ENCODE data around the gene DERA. TPM values are rescaled to one million over a fixed set of nuclear protein-coding genes. Genes with fewer than 3 reads are reported as not detected.

The DERA gene
- total and polyA plus RNA-seq, 9 of the 15 experiments (the other 6 are each of a cell fraction or from before 2014, with no cell fraction given), result 5.5 to 15.5 (median 7.8) TPM

- 70% methylated on average over 4 of the region's 5 CpGs for WGBS (ENCODE audit: insufficient coverage, low coverage, missing lambda C conversion rate)
- H4K20me1 ChIP-seq (replicated peaks; ENCODE audit: control insufficient read depth, insufficient read depth, low read length), result no peaks in the 10 kb centered on the region
- H3K27me3 ChIP-seq (ENCODE audit: control insufficient read depth in 2 of 2, insufficient read depth in 2 of 2, low read length in 2 of 2), result no peaks in the 10 kb centered on the region
- no peak overlapping the region for H3K27ac ChIP-seq (ENCODE audit: extremely low read depth, low read depth, low read length)
- H2AFZ ChIP-seq (ENCODE audit: low read depth, low read length), result no peak overlapping the region
- H3K4me2 ChIP-seq (ENCODE audit: insufficient read depth, low read length), result no peak overlapping the region
- TF ChIP-seq THRAP3 (IDR thresholded peaks at IDR 0.05; ENCODE audit: borderline replicate concordance), result no peak
- TF ChIP-seq EWSR1 (IDR thresholded peaks at IDR 0.05; ENCODE audit: borderline replicate concordance, low read depth, partially characterized antibody), result peak; percentile 18
- no peak for TF ChIP-seq HDAC3 (IDR thresholded peaks at IDR 0.05; ENCODE audit: borderline replicate concordance, partially characterized antibody)
- 0 out of 2 replicates have a peak, but pooled peaks have one; percentile 14 for TF ChIP-seq SUPT5H (IDR thresholded peaks at IDR 0.05)
- H3K9me1 ChIP-seq (ENCODE audit: control insufficient read depth, insufficient read depth, low read length), result no peaks in the 10 kb centered on the region
- no peak overlapping the region for H3K9ac ChIP-seq (ENCODE audit: insufficient read depth in 1 of 2, low read depth in 2 of 2, low read length in 2 of 2)
- DNase-seq (ENCODE audit: extremely low read depth in 1 of 4, low spot score in 3 of 4) (no peak), ATAC-seq (no peak), FAIRE-seq (no peak)
- POLR2A ChIA-PET, result no interaction called here
- no peaks in the 10 kb centered on the region for H3K79me2 ChIP-seq (ENCODE audit: control insufficient read depth, insufficient read depth, low read length)
- in situ Hi-C loops (cut with MboI) (no loop called here), intact Hi-C loops (cut with micrococcal nuclease) (no loop called here)
- CTCF ChIA-PET (ENCODE audit: low intra/inter-chr PET ratio), result no interaction called here
- BruUV-seq (replicated peaks), result no TSS peak
- H3K4me3 ChIP-seq, result no peak overlapping the region
- H3K36me3 ChIP-seq (ENCODE audit: control insufficient read depth, insufficient read depth, low read length), result peaks cover 55% of the 10 kb centered on the region
- H3K9me3 ChIP-seq (replicated peaks; ENCODE audit: control insufficient read depth, insufficient read depth, low read depth, low read length), result no peaks in the 10 kb centered on the region
- no peaks in the 10 kb centered on the region for H3K4me1 ChIP-seq (replicated peaks in 1 of 2; ENCODE audit: control insufficient read depth in 2 of 2, insufficient read depth in 2 of 2, low read length in 2 of 2)
Measured at GRCh38 chr12:15904378-15904920, 6.7 kb upstream of the DERA start.

DNA sequence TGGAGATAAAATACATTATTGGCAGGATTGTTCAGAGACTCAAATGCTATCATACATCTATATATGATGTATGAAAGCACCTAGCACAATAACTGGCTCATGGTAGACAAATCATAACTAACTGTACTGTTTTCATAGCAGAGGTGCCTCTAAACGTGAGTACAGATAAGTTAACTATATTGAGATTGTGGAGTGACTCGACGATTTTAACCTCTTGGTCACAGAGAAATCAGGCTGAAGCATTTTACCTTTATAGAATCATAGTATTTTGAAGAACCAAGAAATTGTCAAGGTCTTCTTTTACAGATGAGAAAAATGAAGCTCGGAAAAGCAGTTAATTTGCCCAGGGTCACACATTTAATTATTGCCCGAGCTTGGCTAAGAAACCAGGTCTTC lies 666 bp upstream of the DERA start:
- ATAC-seq, result no peak
- Histone ChIP-seq H3K9me3 (replicated peaks; ENCODE audit: control insufficient read depth, insufficient read depth, low read depth, low read length) (no peaks in the 10 kb centered on the region), H3K79me2 (ENCODE audit: control insufficient read depth, insufficient read depth, low read length) (no peaks in the 10 kb centered on the region), H2AFZ (ENCODE audit: low read depth, low read length) (peak overlapping the region; percentile 72; the same call in 1 of the 2 replicates), H3K4me1 (replicated peaks in 1 of 2; ENCODE audit: control insufficient read depth in 2 of 2, insufficient read depth in 2 of 2, low read length in 2 of 2) (peaks cover 5 to 6% of the 10 kb centered on the region in 2 experiments; a peak in 2 of 5 replicates), H4K20me1 (replicated peaks; ENCODE audit: control insufficient read depth, insufficient read depth, low read length) (no peaks in the 10 kb centered on the region), H3K4me2 (ENCODE audit: insufficient read depth, low read length) (peak overlapping the region; percentile 67), H3K4me3 (no peak overlapping the region; the same call in 1 of the 2 replicates), H3K9me1 (ENCODE audit: control insufficient read depth, insufficient read depth, low read length) (no peaks in the 10 kb centered on the region), H3K9ac (ENCODE audit: insufficient read depth in 1 of 2, low read depth in 2 of 2, low read length in 2 of 2) (no peak overlapping the region), H3K27ac (ENCODE audit: extremely low read depth, low read depth, low read length) (no peak overlapping the region), H3K27me3 (ENCODE audit: control insufficient read depth in 2 of 2, insufficient read depth in 2 of 2, low read length in 2 of 2) (no peaks in the 10 kb centered on the region), H3K36me3 (ENCODE audit: control insufficient read depth, insufficient read depth, low read length) (peaks cover 4% of the 10 kb centered on the region; the same call in 2 of the 3 replicates)
- CTCF ChIA-PET (ENCODE audit: low intra/inter-chr PET ratio), result no interaction called here
- intact Hi-C loops (cut with micrococcal nuclease), result no loop called here
- no peak for TF ChIP-seq MYC (IDR thresholded peaks at IDR 0.05; ENCODE audit: low read depth, low read length)
- TF ChIP-seq MYC (CRISPR knock-in tag; IDR thresholded peaks at IDR 0.05; ENCODE audit: borderline replicate concordance, low read depth), result no peak
- peak; percentile 71 for TF ChIP-seq NFE2 (IDR thresholded peaks at IDR 0.05; ENCODE audit: low read depth)
- TF ChIP-seq STAT5A (IDR thresholded peaks at IDR 0.05; ENCODE audit: borderline replicate concordance, low read length), result no peak
- no peak for TF ChIP-seq ZFP36 (IDR thresholded peaks at IDR 0.05; ENCODE audit: low read depth, low read length, partially characterized antibody)
- no peak for TF ChIP-seq SOX6 (IDR thresholded peaks at IDR 0.05)
- TF ChIP-seq ZNF316 (IDR thresholded peaks at IDR 0.05), result 0 out of 2 replicates have a peak, but pooled peaks have one; percentile 31
- no peak for TF ChIP-seq NFYB (IDR thresholded peaks at IDR 0.05; ENCODE audit: extremely low read depth, insufficient read length)
- TF ChIP-seq NFE2L1 (tag; IDR thresholded peaks at IDR 0.05; ENCODE audit: borderline replicate concordance, low read depth), result peak; percentile 24; the same call in 1 of the 2 replicates
- TF ChIP-seq C11orf30 (IDR thresholded peaks at IDR 0.05; ENCODE audit: low read depth), result 0 out of 2 replicates have a peak, but pooled peaks have one; percentile 12
- TF ChIP-seq HNRNPH1 (optimal IDR thresholded peaks at IDR 0.05; ENCODE audit: low read depth, low read length), result no peak
- peak; percentile 58 for TF ChIP-seq MAFG (tag; conservative IDR thresholded peaks at IDR 0.05)
- no peak for TF ChIP-seq CXXC5 (CRISPR knock-in tag; IDR thresholded peaks at IDR 0.05)
- in situ Hi-C loops (cut with MboI), result no loop called here
- no TSS peak for BruUV-seq (replicated peaks)
- WGBS (ENCODE audit: insufficient coverage, low coverage, missing lambda C conversion rate), result 8% methylated on average over 5 of the region's 5 CpGs
- FAIRE-seq, result no peak
- DNase-seq (ENCODE audit: extremely low read depth in 1 of 4, low spot score in 3 of 4), result no peak
- POLR2A ChIA-PET, result no interaction called here

Data from K562 (cell line).